Epidermal melanocyte (primary cell): ENCODE measurements around the gene CTU2.

Source experiments
- DNase-seq: peaks from one replicate; pipeline ENCODE4 v3.0.0; 2011; ENCODE audit warnings: low spot score; ENCODE audit not compliant: insufficient read length

Gene CTU2

GRCh38 chr16:88696441-88696840 lies 9.9 kb upstream of the CTU2 start:
- no peak for DNase-seq

DNA sequence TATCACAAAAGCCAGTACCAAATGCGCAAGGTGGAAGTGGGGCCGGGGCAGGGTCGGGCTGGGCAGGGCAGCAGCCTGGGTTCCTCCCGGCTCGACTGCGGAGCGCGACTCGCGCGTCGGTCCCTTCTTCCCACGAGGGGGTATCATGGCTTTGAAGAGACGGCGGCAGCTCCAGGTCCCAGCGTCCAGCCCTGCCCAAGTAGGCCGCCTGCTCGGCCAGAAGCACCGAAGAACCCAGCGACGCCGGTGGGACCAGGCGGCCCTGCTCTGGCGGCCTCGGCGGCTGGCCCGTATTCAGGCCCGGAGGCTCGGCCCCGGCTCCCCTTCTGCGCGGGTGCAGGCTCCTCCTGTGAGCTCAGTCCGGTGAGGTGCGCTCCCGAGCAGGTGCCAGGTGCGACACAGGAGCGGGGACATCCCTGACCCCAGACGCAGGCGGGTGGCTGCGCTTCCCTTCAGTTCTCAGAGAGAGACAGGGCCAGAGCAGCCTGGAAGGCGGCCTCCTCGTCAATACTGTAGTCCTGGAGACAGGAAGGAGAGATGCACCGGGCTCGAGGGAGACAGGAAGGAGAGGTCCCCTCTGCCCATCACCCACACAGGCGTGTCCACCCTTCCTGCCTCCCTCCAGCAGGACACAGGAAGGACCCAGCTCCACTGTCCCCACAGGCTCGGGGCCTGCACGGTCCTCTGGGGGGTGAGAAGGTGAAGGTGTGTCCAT lies 9.0 kb upstream of the CTU2 start:
- no peak for DNase-seq

- no peak for DNase-seq
Measured at GRCh38 chr16:88697831-88698615, 8.3 kb upstream of the CTU2 start.

DNA sequence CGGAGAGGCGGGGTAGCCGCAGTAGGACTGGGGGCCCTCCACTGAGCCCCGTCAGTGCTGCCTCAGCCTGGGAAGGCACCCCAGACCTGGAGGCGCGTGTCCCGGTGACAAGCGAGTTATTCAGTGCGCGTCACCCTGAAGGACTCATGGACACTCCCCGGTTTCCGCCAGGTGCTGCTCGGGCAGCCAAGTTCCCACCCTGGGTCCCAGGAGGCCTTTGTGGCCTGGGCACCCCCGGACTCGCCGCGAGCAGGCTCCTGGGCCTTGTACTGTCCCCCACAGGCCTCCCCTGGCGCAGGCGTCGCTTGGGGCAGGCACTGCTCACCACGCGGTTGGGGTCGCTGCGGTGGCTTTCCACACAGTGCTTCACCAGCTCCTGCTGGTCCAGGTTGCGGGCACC lies 7.7 kb upstream of the CTU2 start:
- DNase-seq, result no peak

DNA sequence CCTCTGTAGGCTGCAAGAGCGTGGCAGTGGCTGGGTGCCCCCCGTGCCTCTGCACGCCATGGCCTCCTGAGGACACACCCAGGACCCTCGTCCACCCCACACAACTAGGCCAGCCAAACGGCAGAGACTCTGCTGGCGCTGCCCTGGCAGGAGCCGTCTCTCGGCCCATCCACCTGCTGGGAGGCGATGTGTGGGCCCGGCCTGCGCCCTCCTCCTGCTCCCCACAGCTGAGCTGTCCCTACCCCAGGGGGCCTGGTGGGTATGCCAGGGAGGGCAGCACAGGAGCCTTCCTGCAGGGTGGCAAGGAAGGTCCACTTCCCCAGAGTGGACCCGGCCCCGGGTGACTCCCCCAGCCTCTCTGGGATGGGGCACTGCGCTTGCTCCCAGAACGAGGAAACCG lies 7.1 kb upstream of the CTU2 start:
- DNase-seq, result no peak

DNA sequence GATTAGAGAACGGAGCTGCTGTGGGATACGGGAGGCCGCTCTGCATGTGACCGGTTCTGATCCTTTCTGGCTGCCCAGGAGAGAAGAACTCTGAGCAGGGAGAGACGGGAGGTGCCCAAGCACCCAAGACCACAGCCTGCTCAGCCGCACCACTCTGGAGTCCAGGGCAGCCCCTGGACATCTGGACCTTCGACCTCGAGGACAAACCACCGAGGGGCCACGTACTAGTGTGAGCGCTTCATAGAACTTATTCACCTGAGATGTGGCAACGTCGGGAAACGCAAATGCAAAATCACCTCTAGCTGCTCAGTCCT lies 6.0 kb upstream of the CTU2 start:
- DNase-seq, result no peak

GRCh38 chr16:88700636-88701482 lies 5.4 kb upstream of the CTU2 start:
- DNase-seq, result peak; percentile 74

GRCh38 chr16:88701581-88702370 lies 4.5 kb upstream of the CTU2 start:
- DNase-seq, result no peak

DNA sequence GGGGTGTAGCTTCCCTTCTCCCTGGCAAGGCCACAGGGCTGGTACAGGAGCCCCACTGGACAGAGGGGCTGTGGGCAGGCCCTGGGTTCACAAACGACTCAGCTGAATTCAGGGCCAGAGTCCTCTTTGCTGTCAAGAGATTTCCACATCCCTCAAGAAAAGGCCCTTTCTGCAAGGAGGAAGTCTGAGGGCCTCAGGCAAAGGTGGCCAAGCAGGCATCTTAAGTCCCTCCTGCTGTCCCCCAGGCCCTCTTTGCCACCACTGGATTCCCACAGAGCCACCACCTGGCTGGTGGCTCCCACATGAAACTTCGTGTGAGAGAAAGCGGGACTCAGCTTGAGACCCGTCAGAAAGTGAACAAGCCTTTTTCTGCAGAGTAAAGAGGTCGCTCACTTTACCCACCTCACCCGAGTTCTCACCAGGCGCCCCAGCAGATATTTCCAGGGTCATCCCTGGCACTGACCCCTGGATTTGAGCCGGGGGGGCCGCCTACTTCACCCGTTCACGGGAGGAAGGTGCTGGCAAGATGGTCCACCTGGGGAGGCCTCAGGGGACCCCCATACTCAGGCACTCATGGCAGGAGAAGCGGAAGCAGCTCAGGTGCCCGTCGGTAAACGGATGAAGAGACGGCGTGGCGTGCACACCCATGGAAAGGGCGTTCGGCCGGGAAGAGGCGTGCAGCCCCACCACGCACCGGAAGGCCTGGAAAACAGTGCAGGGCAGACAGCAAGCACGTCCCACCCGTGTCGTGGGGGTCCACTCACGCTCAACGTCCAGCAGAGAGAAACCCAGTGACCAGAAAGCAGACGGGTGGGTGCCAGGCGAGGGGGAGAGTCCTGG lies 3.7 kb upstream of the CTU2 start:
- DNase-seq, result no peak

DNA sequence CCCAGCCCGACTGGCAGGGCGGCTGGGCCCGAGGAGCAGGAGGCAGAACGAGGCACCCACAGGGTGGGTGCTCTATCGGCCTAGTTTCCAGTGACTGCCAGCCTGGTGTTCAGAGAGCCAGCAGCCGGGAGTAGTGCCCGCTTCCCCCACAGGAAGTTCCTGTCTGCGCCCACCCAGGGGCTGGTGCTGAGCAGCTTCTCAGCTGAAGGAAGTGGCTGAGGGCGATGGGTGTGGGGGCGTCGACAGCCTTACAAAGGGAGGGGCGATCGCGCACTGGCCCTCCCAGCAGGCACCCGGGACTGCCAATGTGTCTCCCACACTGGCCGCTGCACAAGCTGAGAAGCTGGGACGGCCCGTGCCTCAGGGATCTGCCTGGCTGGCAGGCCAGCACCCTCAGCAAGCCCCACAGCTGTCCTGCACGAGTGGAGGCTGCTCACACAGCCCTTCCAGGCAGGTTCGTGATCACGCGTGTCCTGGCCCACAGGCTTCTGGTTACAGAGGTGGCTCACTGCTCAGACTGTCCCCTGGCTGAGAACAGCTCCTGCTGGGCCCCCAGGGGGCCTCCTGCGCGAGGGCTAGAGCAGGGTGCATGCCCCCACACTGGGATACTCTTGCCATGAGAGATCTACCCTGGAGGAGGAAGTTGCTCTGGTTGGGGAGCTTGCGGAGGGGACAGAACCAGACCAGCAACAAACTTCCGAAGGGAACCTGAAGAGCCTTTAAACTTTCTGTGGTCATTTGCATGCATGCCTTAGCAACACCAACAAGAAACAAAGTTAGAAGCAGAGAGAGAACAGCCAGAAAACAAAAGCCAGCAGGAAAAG lies 2.6 kb upstream of the CTU2 start:
- DNase-seq, result no peak

GRCh38 chr16:88705076-88705684 lies 1.1 kb upstream of the CTU2 start:
- DNase-seq, result no peak

DNA sequence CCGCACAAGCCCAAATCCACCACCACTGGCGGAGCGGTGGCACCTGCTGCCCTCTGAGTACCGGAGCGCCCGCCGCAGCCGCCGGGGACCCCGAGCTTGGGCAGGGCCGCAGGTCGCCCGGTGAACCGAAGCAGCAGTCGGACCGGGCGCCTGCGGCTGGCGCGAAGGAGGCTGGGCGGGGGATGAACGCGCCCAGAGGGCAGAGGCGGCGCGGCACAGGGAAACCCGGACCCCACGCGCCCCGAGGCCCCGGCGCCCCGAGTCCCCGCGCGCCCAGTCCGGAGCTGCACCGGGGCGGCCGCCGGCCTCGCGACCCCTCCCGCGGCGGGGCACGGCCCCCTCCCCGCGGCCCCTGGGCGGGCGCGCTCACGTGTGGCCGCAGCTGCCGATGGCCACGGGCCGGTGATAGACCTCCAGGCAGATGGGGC lies 488 bp upstream of the CTU2 start:
- DNase-seq, result no peak

- DNase-seq, result no peak
Measured at GRCh38 chr16:88706965-88707826, 893 bp downstream of the CTU2 start.

GRCh38 chr16:88710556-88710955 lies 4.3 kb downstream of the CTU2 start:
- DNase-seq, result no peak

GRCh38 chr16:88711750-88712340 lies 5.5 kb downstream of the CTU2 start:
- DNase-seq, result no peak

DNA sequence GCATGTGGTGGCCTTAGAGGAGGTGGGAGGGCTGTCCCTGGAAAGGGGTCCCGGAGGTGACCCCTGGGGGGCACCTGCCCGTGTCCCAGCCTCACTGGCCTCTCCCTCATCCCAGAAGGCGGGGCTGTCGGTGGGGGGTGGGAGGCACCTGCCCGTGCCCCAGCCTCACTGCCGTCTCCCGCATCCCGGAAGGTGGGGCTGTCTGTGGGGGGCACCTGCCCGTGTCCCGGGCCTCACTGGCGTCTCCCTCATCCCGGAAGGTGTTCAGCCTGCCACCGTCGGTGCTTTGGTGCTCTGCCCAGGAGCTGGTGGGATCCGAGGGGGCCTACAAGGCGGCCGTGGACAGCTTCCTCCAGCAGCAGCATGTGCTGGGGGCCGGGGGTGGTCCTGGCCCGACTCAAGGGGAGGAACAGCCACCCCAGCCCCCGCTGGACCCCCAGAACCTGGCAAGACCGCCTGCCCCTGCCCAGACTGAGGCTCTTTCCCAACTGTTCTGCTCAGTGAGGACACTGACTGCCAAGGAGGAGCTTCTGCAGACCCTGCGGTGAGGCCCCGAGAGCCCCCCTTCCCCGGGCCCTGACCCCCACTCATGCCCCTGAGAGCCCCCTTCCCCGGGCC lies 6.2 kb downstream of the CTU2 start:
- no peak for DNase-seq

DNA sequence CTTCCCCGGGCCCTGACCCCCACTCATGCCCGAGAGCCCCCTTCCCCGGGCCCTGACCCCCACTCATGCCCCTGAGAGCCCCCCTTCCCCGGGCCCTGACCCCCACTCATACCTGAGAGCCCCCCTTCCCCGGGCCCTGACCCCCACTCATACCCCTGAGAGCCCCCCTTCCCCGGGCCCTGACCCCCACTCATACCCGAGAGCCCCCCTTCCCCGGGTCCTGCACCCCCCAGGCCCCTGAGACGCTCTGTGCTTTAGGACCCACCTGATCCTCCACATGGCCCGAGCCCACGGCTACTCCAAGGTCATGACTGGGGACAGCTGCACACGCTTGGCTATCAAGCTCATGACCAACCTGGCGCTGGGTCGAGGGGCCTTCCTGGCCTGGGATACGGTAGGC lies 6.8 kb downstream of the CTU2 start:
- DNase-seq, result no peak
